ENCODE data around the gene KCNMA1. TPM values are rescaled to one million over a fixed set of nuclear protein-coding genes. Genes with fewer than 3 reads are reported as not detected.

KCNMA1 gene
- total RNA-seq, 1 donor from 2014 or later = 95.5 TPM

DNA sequence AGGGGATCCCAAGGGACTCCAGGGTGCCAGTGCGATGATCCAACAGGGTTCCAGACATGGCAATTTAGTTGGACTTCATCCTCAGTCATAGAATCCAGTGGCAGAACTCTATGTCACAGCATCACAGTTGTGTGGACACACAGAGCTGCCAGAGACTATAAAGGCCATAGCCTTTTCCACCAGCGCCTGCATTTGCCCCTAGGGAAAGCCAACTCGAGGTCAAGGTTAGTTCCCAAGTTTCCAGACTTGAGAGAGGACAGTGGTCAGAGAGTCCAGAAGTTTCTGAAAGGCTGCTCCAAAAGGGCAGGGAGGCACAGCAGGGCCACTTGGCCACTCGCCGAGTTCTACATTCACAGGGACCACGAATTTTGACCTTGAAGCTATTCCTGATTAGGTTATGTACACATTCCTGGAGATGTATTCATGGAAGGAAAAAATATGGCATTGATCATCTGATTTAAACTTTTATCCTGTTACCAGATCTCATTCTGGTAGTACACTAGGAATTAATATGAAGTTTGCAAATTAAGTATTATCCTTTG, 170.1 kb downstream of the KCNMA1 start:
- no peak for DNase-seq (ENCODE audit: extremely low spot score, unreplicated experiment)
- TF ChIP-seq, protein P1, sequence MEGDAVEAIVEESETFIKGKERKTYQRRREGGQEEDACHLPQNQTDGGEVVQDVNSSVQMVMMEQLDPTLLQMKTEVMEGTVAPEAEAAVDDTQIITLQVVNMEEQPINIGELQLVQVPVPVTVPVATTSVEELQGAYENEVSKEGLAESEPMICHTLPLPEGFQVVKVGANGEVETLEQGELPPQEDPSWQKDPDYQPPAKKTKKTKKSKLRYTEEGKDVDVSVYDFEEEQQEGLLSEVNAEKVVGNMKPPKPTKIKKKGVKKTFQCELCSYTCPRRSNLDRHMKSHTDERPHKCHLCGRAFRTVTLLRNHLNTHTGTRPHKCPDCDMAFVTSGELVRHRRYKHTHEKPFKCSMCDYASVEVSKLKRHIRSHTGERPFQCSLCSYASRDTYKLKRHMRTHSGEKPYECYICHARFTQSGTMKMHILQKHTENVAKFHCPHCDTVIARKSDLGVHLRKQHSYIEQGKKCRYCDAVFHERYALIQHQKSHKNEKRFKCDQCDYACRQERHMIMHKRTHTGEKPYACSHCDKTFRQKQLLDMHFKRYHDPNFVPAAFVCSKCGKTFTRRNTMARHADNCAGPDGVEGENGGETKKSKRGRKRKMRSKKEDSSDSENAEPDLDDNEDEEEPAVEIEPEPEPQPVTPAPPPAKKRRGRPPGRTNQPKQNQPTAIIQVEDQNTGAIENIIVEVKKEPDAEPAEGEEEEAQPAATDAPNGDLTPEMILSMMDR (IDR thresholded peaks at IDR 0.05) = no peak
- Mint-ChIP-seq H3K36me3 (ENCODE audit: unreplicated experiment) (no peaks in the 10 kb centered on the region), H3K4me1 (ENCODE audit: unreplicated experiment) (peaks cover 15% of the 10 kb centered on the region), H3K9me3 (ENCODE audit: unreplicated experiment) (no peaks in the 10 kb centered on the region), H3K27ac (ENCODE audit: unreplicated experiment) (no peak overlapping the region), H3K27me3 (ENCODE audit: unreplicated experiment) (no peaks in the 10 kb centered on the region), H3K4me3 (ENCODE audit: unreplicated experiment) (no peak overlapping the region)

DNA sequence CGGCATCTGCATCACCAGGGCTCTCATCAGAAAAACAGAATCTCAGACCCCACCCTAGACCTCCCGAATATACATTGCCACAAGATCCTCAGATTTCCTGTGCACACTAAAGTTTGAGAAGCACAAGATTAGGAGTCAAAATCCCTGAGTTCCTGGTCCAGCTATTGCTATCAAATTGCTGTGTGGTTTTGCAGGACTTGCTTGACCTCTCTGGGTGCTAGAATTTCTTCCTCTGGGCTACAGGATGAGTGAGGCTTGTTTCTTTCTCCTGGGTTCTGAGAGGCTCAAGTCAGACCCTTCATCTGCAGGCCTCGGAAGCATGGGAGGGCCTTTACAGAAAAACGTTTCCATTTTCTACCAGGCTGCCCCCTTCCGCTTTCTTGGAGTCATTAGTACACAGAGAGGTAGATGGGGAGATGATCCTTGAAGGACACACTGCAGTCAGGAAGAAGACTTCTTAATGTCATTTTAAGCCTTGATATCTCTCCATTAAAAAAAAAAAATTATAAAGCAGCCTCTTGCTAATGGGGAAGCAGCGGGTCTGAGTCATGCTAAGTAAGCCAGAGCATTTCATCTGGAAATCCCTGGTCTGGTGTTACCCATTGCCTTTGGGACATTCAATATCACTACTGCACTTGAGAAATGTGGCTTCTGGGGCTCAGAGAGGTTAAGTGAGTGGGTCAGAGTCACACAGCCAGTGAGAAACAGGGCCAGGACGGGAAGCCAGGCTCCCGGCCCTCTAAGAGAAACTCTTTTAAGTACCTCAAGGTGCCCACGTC, 173.5 kb downstream of the KCNMA1 start:
- peaks cover 27% of the 10 kb centered on the region for H3K4me1 Mint-ChIP-seq (ENCODE audit: unreplicated experiment)
- H3K27me3 Mint-ChIP-seq (ENCODE audit: unreplicated experiment) = no peaks in the 10 kb centered on the region
- DNase-seq (ENCODE audit: extremely low spot score, unreplicated experiment) = no peak
- no peak overlapping the region for H3K4me3 Mint-ChIP-seq (ENCODE audit: unreplicated experiment)
- no peaks in the 10 kb centered on the region for H3K36me3 Mint-ChIP-seq (ENCODE audit: unreplicated experiment)
- TF ChIP-seq, protein P1 (IDR thresholded peaks at IDR 0.05) = no peak
- peak overlapping the region; percentile 35 for H3K27ac Mint-ChIP-seq (ENCODE audit: unreplicated experiment)
- H3K9me3 Mint-ChIP-seq (ENCODE audit: unreplicated experiment) = no peaks in the 10 kb centered on the region

DNA sequence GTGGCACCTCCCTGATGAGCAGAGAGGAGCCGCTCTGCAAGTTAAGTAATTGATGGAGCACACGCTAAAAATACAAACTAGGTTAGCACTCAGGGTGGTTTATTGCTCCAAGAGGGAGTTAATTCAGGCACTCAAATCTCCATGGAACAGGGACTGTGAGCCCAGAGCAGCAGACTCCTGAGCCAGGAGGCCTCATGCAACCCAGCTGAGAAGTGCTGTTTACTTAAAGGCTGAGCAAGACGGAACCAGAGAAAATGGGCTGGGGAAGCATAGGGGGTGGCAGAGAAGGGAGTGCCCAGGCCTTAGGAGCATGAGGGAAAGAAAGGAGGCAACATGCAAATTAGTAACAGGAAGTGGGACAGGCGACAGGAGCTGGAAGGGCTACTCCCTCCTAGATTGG, 174.1 kb downstream of the KCNMA1 start:
- H3K36me3 Mint-ChIP-seq (ENCODE audit: unreplicated experiment) = no peaks in the 10 kb centered on the region

DNA sequence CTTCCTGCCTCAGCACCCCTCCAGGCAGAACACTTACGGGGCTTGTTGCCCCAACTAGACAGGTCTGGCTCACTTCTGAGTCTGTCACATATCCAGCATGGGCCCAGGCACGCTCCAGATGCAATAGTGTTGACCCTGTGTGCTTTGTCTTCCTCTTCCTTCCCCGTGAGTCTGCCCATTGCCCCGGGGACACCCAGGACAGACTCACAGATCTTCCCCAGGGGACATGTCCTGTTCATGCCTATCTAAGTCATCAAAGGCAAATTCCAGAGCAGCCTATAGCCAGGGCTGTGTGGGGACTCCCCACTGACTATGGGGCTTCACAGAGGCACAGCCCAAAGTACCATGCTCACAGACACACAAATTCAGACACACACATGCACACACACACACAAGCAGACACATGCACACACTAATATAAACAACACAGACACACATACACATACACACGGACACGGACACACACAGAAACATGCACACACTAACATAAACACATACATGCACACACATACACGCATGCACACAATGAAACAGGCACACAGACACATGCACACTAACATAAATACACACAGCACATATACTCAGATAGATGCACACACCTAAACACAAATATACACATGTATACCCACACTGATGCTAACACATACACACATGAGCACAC, 175.8 kb downstream of the KCNMA1 start:
- no peaks in the 10 kb centered on the region for H3K36me3 Mint-ChIP-seq (ENCODE audit: unreplicated experiment)
- peaks cover 38% of the 10 kb centered on the region for H3K4me1 Mint-ChIP-seq (ENCODE audit: unreplicated experiment)
- TF ChIP-seq, protein P1 (IDR thresholded peaks at IDR 0.05) = no peak
- no peak overlapping the region for H3K27ac Mint-ChIP-seq (ENCODE audit: unreplicated experiment)
- H3K9me3 Mint-ChIP-seq (ENCODE audit: unreplicated experiment) = no peaks in the 10 kb centered on the region
- no peak overlapping the region for H3K4me3 Mint-ChIP-seq (ENCODE audit: unreplicated experiment)
- DNase-seq (ENCODE audit: extremely low spot score, unreplicated experiment) = no peak
- H3K27me3 Mint-ChIP-seq (ENCODE audit: unreplicated experiment) = no peaks in the 10 kb centered on the region

More for the DNA sequence above, 174.1 kb downstream of the KCNMA1 start:
- H3K4me3 Mint-ChIP-seq (ENCODE audit: unreplicated experiment) = no peak overlapping the region
- H3K9me3 Mint-ChIP-seq (ENCODE audit: unreplicated experiment) = no peaks in the 10 kb centered on the region
- peaks cover 34% of the 10 kb centered on the region for H3K4me1 Mint-ChIP-seq (ENCODE audit: unreplicated experiment)
- TF ChIP-seq, protein P1 (IDR thresholded peaks at IDR 0.05) = no peak
- no peak for DNase-seq (ENCODE audit: extremely low spot score, unreplicated experiment)
- H3K27me3 Mint-ChIP-seq (ENCODE audit: unreplicated experiment) = no peaks in the 10 kb centered on the region
- H3K27ac Mint-ChIP-seq (ENCODE audit: unreplicated experiment) = peak overlapping the region; percentile 35

DNA sequence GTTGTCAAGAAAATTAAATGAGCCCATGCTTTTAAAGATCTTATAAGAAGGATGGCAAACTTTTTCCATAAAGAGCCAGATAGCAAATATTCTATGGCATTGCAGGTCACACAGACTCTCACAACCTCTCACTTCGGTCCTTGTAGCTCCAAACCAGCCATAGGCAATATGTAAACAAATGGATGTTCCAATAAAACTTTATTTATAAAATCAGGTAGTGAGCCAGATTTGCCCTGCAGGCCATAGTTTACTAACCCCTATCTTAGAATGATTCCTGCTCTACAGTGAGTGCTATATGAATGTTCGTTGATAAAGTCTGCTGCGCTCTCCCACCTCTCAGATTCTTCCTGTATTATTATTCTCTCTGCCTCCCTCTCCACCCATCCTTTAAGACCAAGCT, 177.7 kb downstream of the KCNMA1 start:
- no peaks in the 10 kb centered on the region for H3K36me3 Mint-ChIP-seq (ENCODE audit: unreplicated experiment)
- H3K4me3 Mint-ChIP-seq (ENCODE audit: unreplicated experiment) = no peak overlapping the region
- TF ChIP-seq, protein P1 (IDR thresholded peaks at IDR 0.05) = no peak
- peaks cover 38% of the 10 kb centered on the region for H3K4me1 Mint-ChIP-seq (ENCODE audit: unreplicated experiment)
- H3K9me3 Mint-ChIP-seq (ENCODE audit: unreplicated experiment) = no peaks in the 10 kb centered on the region
- no peak overlapping the region for H3K27ac Mint-ChIP-seq (ENCODE audit: unreplicated experiment)
- no peaks in the 10 kb centered on the region for H3K27me3 Mint-ChIP-seq (ENCODE audit: unreplicated experiment)
- no peak for DNase-seq (ENCODE audit: extremely low spot score, unreplicated experiment)

All from osteocyte (in vitro differentiated cells).